Panc1 (cell line): Measurements from ENCODE around the gene NACC1.

Experiments used
- CTCF ChIP-seq: fragments of 450-650 bp; IDR thresholded peaks from 2 replicates; pipeline ENCODE4 v1.5.1; 2017; ENCODE audit warnings: mild to moderate bottlenecking
- POLR2AphosphoS5 ChIP-seq: IDR thresholded peaks from 2 replicates; pipeline ENCODE4 v1.6.1; 2012; ENCODE audit warnings: mild to moderate bottlenecking, low read depth, low read length, moderate library complexity
- SIN3A ChIP-seq: IDR thresholded peaks from 2 replicates; pipeline ENCODE4 v1.6.1; 2012; ENCODE audit warnings: low read depth, mild to moderate bottlenecking, low read length, moderate library complexity, borderline replicate concordance; ENCODE audit not compliant: insufficient read depth
- TF ChIP-seq, protein P1 (sequence below), 2 experiments: IDR thresholded peaks; 2 replicates each; pipeline ENCODE4 v1.6.1; 2011 to 2012; ENCODE audit warnings: low read depth in 2 of 2, control low read depth in 1 of 2, low read length in 1 of 2, mild to moderate bottlenecking in 1 of 2, moderate library complexity in 1 of 2; ENCODE audit not compliant: insufficient read depth in 1 of 2

- no peak for TF ChIP-seq CTCF
- TF ChIP-seq POLR2AphosphoS5: no peak
- TF ChIP-seq, protein P1, sequence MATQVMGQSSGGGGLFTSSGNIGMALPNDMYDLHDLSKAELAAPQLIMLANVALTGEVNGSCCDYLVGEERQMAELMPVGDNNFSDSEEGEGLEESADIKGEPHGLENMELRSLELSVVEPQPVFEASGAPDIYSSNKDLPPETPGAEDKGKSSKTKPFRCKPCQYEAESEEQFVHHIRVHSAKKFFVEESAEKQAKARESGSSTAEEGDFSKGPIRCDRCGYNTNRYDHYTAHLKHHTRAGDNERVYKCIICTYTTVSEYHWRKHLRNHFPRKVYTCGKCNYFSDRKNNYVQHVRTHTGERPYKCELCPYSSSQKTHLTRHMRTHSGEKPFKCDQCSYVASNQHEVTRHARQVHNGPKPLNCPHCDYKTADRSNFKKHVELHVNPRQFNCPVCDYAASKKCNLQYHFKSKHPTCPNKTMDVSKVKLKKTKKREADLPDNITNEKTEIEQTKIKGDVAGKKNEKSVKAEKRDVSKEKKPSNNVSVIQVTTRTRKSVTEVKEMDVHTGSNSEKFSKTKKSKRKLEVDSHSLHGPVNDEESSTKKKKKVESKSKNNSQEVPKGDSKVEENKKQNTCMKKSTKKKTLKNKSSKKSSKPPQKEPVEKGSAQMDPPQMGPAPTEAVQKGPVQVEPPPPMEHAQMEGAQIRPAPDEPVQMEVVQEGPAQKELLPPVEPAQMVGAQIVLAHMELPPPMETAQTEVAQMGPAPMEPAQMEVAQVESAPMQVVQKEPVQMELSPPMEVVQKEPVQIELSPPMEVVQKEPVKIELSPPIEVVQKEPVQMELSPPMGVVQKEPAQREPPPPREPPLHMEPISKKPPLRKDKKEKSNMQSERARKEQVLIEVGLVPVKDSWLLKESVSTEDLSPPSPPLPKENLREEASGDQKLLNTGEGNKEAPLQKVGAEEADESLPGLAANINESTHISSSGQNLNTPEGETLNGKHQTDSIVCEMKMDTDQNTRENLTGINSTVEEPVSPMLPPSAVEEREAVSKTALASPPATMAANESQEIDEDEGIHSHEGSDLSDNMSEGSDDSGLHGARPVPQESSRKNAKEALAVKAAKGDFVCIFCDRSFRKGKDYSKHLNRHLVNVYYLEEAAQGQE (IDR thresholded peaks at IDR 0.05; ENCODE audit: insufficient read depth in 1 of 2, low read depth in 2 of 2, low read length in 1 of 2): no peak
- TF ChIP-seq SIN3A: no peak
Measured at GRCh38 chr19:13171146-13171545, 53.1 kb downstream of the NACC1 start.
